Measurements from ENCODE around the gene RFX8.

GRCh38 chr2:101374821-101375561, 99.9 kb downstream of the RFX8 start:
- TF ChIP-seq POLR2A (IDR thresholded peaks at IDR 0.05; ENCODE audit: low read depth) (no peak), CTCF (IDR thresholded peaks at IDR 0.05) (no peak), POLR2AphosphoS5 (IDR thresholded peaks at IDR 0.05) (no peak)

All from esophagus muscularis mucosa (tissue), 3 donors.